Measurements from ENCODE around the gene GNB1. TPM values are rescaled to one million over a fixed set of nuclear protein-coding genes. Genes with fewer than 3 reads are reported as not detected.

Gene GNB1
- total RNA-seq, 1 experiment from 2014 or later: 611 TPM

DNA sequence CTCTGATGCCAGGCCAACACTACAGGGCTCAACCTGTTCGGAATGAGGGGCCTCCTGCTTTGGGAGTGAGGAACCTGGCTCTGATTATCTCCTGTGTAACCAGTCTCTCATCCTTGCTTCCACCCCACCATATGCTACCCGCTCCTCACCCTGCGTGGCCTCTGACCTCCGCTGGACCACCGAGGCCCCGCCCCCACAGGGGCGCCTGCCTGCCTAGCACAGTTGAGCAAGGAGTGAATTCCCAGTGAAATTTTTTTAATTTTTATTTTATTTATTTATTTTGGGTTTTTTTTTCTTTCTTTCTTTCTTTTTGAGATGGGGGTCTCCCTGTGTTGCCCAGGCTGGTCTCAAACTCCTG is 1.9 kb upstream of the GNB1 start:
- peaks cover 34% of the 10 kb centered on the region for H3K4me1 ChIP-seq (ENCODE audit: insufficient read depth, low read length, poor library complexity, severe bottlenecking)
- intact Hi-C loops (cut with micrococcal nuclease; ENCODE audit: unreplicated experiment): no loop called here
- no peaks in the 10 kb centered on the region for H3K9me3 ChIP-seq (ENCODE audit: low read depth, low read length, poor library complexity, severe bottlenecking)
- ChIA-PET CTCF (no interaction called here), POLR2A (ENCODE audit: low non-redundant PET) (no interaction called here)
- H3K4me3 ChIP-seq (ENCODE audit: low read depth, low read length, poor library complexity, severe bottlenecking): no peak overlapping the region
- BruUV-seq (replicated peaks): no TSS peak
- no peaks in the 10 kb centered on the region for H3K36me3 ChIP-seq (ENCODE audit: insufficient read depth, low read length, poor library complexity, severe bottlenecking)
- no peak for DNase-seq (ENCODE audit: low spot score)
- no peak overlapping the region for H3K27ac ChIP-seq (ENCODE audit: low read depth, low read length, poor library complexity, severe bottlenecking)
- TF ChIP-seq EZH2 (IDR thresholded peaks at IDR 0.05; ENCODE audit: borderline replicate concordance, low read depth, low read length, poor library complexity, severe bottlenecking): no peak
- TF ChIP-seq, protein P1, sequence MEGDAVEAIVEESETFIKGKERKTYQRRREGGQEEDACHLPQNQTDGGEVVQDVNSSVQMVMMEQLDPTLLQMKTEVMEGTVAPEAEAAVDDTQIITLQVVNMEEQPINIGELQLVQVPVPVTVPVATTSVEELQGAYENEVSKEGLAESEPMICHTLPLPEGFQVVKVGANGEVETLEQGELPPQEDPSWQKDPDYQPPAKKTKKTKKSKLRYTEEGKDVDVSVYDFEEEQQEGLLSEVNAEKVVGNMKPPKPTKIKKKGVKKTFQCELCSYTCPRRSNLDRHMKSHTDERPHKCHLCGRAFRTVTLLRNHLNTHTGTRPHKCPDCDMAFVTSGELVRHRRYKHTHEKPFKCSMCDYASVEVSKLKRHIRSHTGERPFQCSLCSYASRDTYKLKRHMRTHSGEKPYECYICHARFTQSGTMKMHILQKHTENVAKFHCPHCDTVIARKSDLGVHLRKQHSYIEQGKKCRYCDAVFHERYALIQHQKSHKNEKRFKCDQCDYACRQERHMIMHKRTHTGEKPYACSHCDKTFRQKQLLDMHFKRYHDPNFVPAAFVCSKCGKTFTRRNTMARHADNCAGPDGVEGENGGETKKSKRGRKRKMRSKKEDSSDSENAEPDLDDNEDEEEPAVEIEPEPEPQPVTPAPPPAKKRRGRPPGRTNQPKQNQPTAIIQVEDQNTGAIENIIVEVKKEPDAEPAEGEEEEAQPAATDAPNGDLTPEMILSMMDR (conservative IDR thresholded peaks at IDR 0.05; ENCODE audit: low read depth, low read length): no peak
- no peaks in the 10 kb centered on the region for H3K27me3 ChIP-seq (replicated peaks; ENCODE audit: insufficient read depth, low read depth, low read length, poor library complexity)

DNA sequence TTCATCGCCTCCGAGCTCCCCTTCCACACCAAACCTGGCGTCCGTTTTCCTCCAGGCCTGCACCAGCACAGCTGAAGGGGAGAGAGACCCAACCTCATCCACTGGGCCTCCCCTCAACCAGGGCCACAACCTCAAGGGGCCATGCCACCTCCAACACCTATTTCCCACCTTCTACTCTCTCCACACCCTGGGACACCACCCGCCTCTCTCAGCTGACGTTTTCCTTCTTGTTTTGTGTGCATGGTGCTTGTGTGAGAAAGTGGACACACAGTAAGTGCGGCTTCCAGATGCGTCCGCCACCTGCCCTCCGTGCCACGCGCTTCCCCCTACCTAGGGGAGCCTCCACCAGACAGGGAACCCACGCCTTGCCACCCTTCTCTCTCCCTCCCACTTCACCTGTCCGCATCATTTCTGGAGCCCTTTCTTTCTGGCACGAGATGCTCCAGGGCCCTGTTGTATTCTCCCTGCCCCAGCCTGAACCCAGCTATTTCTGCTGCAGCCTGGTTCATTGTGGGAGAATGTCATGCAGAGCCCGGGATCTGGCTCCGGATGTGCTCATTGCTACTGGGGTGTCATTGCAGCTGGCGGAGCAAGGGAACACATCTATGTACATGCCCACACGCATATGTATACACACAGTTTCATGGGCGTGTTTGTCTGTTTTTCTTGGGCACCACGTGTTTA is 1.3 kb upstream of the GNB1 start:
- BruUV-seq (replicated peaks): no TSS peak
- H3K4me1 ChIP-seq (ENCODE audit: insufficient read depth, low read length, poor library complexity, severe bottlenecking): peaks cover 37% of the 10 kb centered on the region
- no peaks in the 10 kb centered on the region for H3K36me3 ChIP-seq (ENCODE audit: insufficient read depth, low read length, poor library complexity, severe bottlenecking)

DNA sequence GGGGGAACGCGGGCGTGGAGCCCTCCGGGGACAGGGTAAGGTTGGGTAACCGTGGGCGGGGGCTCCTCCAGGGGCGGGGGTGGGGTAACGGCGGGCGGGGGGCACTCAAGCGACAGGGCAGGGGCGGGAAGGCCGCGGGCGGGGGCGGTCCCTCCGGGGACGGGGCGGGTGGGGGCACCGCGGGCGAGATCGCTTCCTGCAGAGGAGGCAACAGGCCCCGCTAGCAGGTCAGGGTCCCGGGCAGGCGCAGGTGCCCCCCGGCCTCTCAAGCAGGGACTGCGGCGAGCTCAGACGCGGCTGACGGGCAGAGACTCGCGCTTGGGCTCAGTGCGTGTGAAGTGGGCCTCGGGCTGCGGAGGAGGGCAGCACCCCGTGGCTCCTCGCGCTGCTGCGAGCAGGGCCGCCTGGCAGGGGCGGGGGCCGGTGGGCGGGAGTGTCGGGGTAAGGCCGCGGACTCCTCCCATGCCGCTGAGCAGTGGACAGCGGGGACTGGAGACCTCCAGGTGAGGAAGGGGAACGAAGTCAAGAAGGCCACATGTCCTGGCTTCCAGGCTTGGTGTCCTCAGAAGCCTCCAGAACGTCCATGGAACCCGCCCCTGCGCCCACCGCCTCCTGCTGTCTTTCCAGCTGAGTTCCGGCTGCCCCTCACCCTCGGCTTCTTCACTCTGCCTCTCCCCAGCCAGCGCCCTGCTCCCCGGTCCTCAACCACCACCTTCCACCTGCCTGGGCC is 627 bp upstream of the GNB1 start:
- ChIA-PET CTCF (no interaction called here), POLR2A (ENCODE audit: low non-redundant PET) (no interaction called here)
- peak overlapping the region; percentile 88 for H3K4me3 ChIP-seq (ENCODE audit: low read depth, low read length, poor library complexity, severe bottlenecking)
- H3K4me1 ChIP-seq (ENCODE audit: insufficient read depth, low read length, poor library complexity, severe bottlenecking): peaks cover 38% of the 10 kb centered on the region
- H3K27me3 ChIP-seq (replicated peaks; ENCODE audit: insufficient read depth, low read depth, low read length, poor library complexity): no peaks in the 10 kb centered on the region
- TSS peak; percentile 54 for BruUV-seq (replicated peaks)
- no peak for TF ChIP-seq EZH2 (IDR thresholded peaks at IDR 0.05; ENCODE audit: borderline replicate concordance, low read depth, low read length, poor library complexity, severe bottlenecking)
- TF ChIP-seq, protein P1 (conservative IDR thresholded peaks at IDR 0.05; ENCODE audit: low read depth, low read length): no peak
- H3K36me3 ChIP-seq (ENCODE audit: insufficient read depth, low read length, poor library complexity, severe bottlenecking): no peaks in the 10 kb centered on the region
- intact Hi-C loops (cut with micrococcal nuclease; ENCODE audit: unreplicated experiment): no loop called here
- peak overlapping the region; percentile 91 for H3K27ac ChIP-seq (ENCODE audit: low read depth, low read length, poor library complexity, severe bottlenecking)
- no peak for DNase-seq (ENCODE audit: low spot score)
- no peaks in the 10 kb centered on the region for H3K9me3 ChIP-seq (ENCODE audit: low read depth, low read length, poor library complexity, severe bottlenecking)

More for the DNA sequence above, 1.3 kb upstream of the GNB1 start:
- Histone ChIP-seq H3K9me3 (ENCODE audit: low read depth, low read length, poor library complexity, severe bottlenecking) (no peaks in the 10 kb centered on the region), H3K27ac (ENCODE audit: low read depth, low read length, poor library complexity, severe bottlenecking) (peak overlapping the region; percentile 91), H3K27me3 (replicated peaks; ENCODE audit: insufficient read depth, low read depth, low read length, poor library complexity) (no peaks in the 10 kb centered on the region), H3K4me3 (ENCODE audit: low read depth, low read length, poor library complexity, severe bottlenecking) (peak overlapping the region; percentile 88)
- TF ChIP-seq, protein P1 (conservative IDR thresholded peaks at IDR 0.05; ENCODE audit: low read depth, low read length): no peak
- TF ChIP-seq EZH2 (IDR thresholded peaks at IDR 0.05; ENCODE audit: borderline replicate concordance, low read depth, low read length, poor library complexity, severe bottlenecking): no peak
- POLR2A ChIA-PET (ENCODE audit: low non-redundant PET): no interaction called here
- no peak for DNase-seq (ENCODE audit: low spot score)
- CTCF ChIA-PET: no interaction called here
- intact Hi-C loops (cut with micrococcal nuclease; ENCODE audit: unreplicated experiment): no loop called here
